MCF 10A (cell line): ENCODE data around the gene GNG7. TPM values are rescaled to one million over a fixed set of nuclear protein-coding genes. Genes with fewer than 3 reads are reported as not detected.

ENCODE experiments used
- BruUV-seq: library from RNA; stranded (reverse); fragments of 400-500 nt; replicated peaks from 2 replicates; lab custom pipeline; 2021; lab: Mats Ljungman, UMichigan
- CTCF ChIA-PET: fragments of 300-600 bp; sonication (Branson Sonifier 250); formaldehyde crosslinking; extraction: SDS; loops from one replicate; lab custom pipeline; 2021; ENCODE audit warnings: antibody characterized with exemption, inconsistent platforms; lab: Yijun Ruan, JAX
- POLR2A ChIA-PET: fragments of 300-600, 350-650 bp; sonication (Branson Sonifier 250); formaldehyde crosslinking; extraction: SDS; loops from one replicate; lab custom pipeline; 2020; ENCODE audit warnings: antibody characterized with exemption, inconsistent platforms; lab: Yijun Ruan, JAX
- DNase-seq: peaks from one replicate; pipeline ENCODE4 v3.0.0-alpha.2; 2018; ENCODE audit not compliant: unreplicated experiment
- H3K27ac Mint-ChIP-seq: one replicate; pipeline ENCODE4 v1.8.0; 2022; ENCODE audit warnings: mild to moderate bottlenecking, low read depth, mixed read lengths; ENCODE audit not compliant: unreplicated experiment
- H3K27me3 Mint-ChIP-seq: one replicate; pipeline ENCODE4 v1.8.0; 2022; ENCODE audit warnings: mixed read lengths; ENCODE audit not compliant: insufficient read depth, unreplicated experiment
- H3K36me3 Mint-ChIP-seq: one replicate; pipeline ENCODE4 v1.8.0; 2022; ENCODE audit warnings: mild to moderate bottlenecking, moderate library complexity, mixed read lengths; ENCODE audit not compliant: insufficient read depth, unreplicated experiment
- H3K4me1 Mint-ChIP-seq: one replicate; pipeline ENCODE4 v1.8.0; 2022; ENCODE audit warnings: mixed read lengths; ENCODE audit not compliant: insufficient read depth, unreplicated experiment
- H3K4me3 Mint-ChIP-seq: one replicate; pipeline ENCODE4 v1.8.0; 2022; ENCODE audit warnings: mild to moderate bottlenecking, moderate library complexity, mixed read lengths; ENCODE audit not compliant: unreplicated experiment
- H3K9me3 Mint-ChIP-seq: one replicate; pipeline ENCODE4 v1.8.0; 2022; ENCODE audit warnings: mixed read lengths; ENCODE audit not compliant: unreplicated experiment
- CTCF ChIP-seq: fragments of 200-600 bp; IDR thresholded peaks from one replicate; pipeline ENCODE4 v1.8.0; 2022; ENCODE audit warnings: antibody characterized with exemption, mild to moderate bottlenecking; ENCODE audit not compliant: unreplicated experiment
- intact Hi-C: fragments of 100-400 bp; cut with micrococcal nuclease; formaldehyde crosslinking; loops from 2 replicates; pipeline ENCODE4 v1.14.1; 2022
- total RNA-seq: library from RNA; stranded (reverse); gene quantifications from 2 replicates; pipeline ENCODE4 v1.2.3, GENCODE V29; 2022

The GNG7 gene
- total RNA-seq, 1 experiment from 2014 or later = 0.51 TPM

- POLR2A ChIA-PET = interaction anchor here (0.6 to 2.2 kb wide), 6 partner anchors 10 to 753 kb away, joined by 3 to 14 read pairs (median 5); partner anchors contain the start of gene GADD45B
Observed at GRCh38 chr19:2636897-2637683, 65.4 kb downstream of the GNG7 start.

GRCh38 chr19:2636141-2636896 is 66.2 kb downstream of the GNG7 start:
- Mint-ChIP-seq H3K4me3 (no peak overlapping the region), H3K9me3 (no peaks in the 10 kb centered on the region), H3K36me3 (no peaks in the 10 kb centered on the region), H3K4me1 (peaks cover 5% of the 10 kb centered on the region), H3K27me3 (no peaks in the 10 kb centered on the region), H3K27ac (no peak overlapping the region)
- no peak for DNase-seq
- POLR2A ChIA-PET = interaction anchor here (0.6 to 2.2 kb wide), 4 partner anchors 9 to 166 kb away, joined by 3 to 14 read pairs (median 8); partner anchors contain the start of gene GADD45B
- intact Hi-C loops = no loop called here
- no peak for TF ChIP-seq CTCF
- CTCF ChIA-PET = interaction anchor here (0.6 to 5.0 kb wide), 27 partner anchors 9 to 545 kb away, joined by 3 to 45 read pairs (median 3); partner anchors contain the start of gene GADD45B
- no TSS peak for BruUV-seq

More at GRCh38 chr19:2636897-2637683, 65.4 kb downstream of the GNG7 start:
- peak overlapping the region; percentile 28 for H3K4me3 Mint-ChIP-seq
- no TSS peak for BruUV-seq
- intact Hi-C loops = no loop called here
- CTCF ChIA-PET = interaction anchor here (0.6 to 5.0 kb wide), 28 partner anchors 9 to 1586 kb away, joined by 3 to 45 read pairs (median 3); no protein-coding TSS in a partner anchor
- H3K27ac Mint-ChIP-seq = no peak overlapping the region
- H3K9me3 Mint-ChIP-seq = no peaks in the 10 kb centered on the region
- H3K36me3 Mint-ChIP-seq = no peaks in the 10 kb centered on the region
- peaks cover 5% of the 10 kb centered on the region for H3K4me1 Mint-ChIP-seq
- TF ChIP-seq CTCF = peak; percentile 90
- peak; percentile 39 for DNase-seq
- no peaks in the 10 kb centered on the region for H3K27me3 Mint-ChIP-seq

GRCh38 chr19:2634960-2635359 is 67.5 kb downstream of the GNG7 start:
- no peak for DNase-seq
- H3K27ac Mint-ChIP-seq = no peak overlapping the region
- no peaks in the 10 kb centered on the region for H3K27me3 Mint-ChIP-seq
- intact Hi-C loops = no loop called here
- no peaks in the 10 kb centered on the region for H3K9me3 Mint-ChIP-seq
- TF ChIP-seq CTCF = no peak
- ChIA-PET CTCF (interaction anchor here (0.6 to 5.0 kb wide), 8 partner anchors 10 to 205 kb away, joined by 3 to 45 read pairs (median 4); no protein-coding TSS in a partner anchor), POLR2A (interaction anchor here (0.9 kb wide), 1 partner anchor 251 kb away, joined by 3 read pairs; no protein-coding TSS in a partner anchor)
- no peaks in the 10 kb centered on the region for H3K36me3 Mint-ChIP-seq
- H3K4me1 Mint-ChIP-seq = peaks cover 5% of the 10 kb centered on the region
- H3K4me3 Mint-ChIP-seq = no peak overlapping the region
- BruUV-seq = no TSS peak
